ENCODE data around the gene TNFAIP3.
"Not testable (repeated sequence)": the region's sequence is repeated elsewhere in the genome, so short reads cannot be mapped to it uniquely, and the experiment has no call there.

Gene TNFAIP3

DNA sequence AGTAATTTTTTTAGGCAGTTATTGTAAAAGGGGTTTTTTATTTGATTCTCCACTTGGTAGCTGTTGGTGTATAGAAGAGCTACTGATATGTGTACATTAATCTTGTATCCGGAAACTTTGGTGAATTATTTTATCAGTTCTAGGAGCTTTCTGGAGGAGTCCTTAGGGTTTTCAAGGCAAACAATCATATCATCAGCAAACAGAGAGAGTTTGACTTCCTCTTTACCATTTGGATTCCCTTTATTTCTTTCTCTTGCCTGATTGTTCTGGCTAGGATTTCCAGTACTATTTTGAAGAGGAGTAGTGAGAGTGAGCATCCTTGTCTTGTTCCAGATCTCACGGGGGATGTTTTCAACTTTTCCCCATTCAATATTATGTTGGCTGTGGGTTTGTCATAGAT lies 28.0 kb upstream of the TNFAIP3 start:
- Mint-ChIP-seq H3K4me1 (peaks cover 4% of the 10 kb centered on the region), H3K27ac (no peak overlapping the region), H3K27me3 (ENCODE audit: low read depth, poor library complexity) (no peaks in the 10 kb centered on the region), H3K36me3 (ENCODE audit: low read depth) (peaks cover 10% of the 10 kb centered on the region), H3K4me3 (no peak overlapping the region), H3K9me3 (peaks cover 65% of the 10 kb centered on the region)
- no peak for TF ChIP-seq CTCF (IDR thresholded peaks at IDR 0.05)
- no peak for DNase-seq

DNA sequence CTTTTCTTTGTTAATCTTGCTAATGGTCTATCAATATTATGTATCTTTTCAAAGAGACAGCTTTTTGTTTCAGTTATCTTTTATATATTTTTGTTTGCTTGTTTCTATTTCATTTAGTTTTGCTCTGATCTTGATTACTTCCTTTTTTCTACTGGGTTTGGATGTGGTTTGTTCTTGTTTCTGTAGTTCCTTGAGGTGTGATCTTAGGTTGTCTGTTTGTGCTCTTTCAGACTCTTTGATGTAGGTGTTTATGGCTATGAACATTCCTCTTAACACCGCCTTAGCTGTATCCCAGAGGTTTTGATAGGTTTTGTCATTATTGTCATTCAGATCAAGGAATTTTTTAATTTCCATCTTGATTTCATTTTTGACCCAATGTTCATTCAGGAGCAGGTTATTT lies 26.8 kb upstream of the TNFAIP3 start:
- Mint-ChIP-seq H3K9me3 (peaks cover 59% of the 10 kb centered on the region), H3K27me3 (ENCODE audit: low read depth, poor library complexity) (no peaks in the 10 kb centered on the region), H3K36me3 (ENCODE audit: low read depth) (peaks cover 10% of the 10 kb centered on the region), H3K4me1 (peaks cover 4% of the 10 kb centered on the region), H3K27ac (no peak overlapping the region), H3K4me3 (no peak overlapping the region)
- no peak for DNase-seq
- TF ChIP-seq CTCF (IDR thresholded peaks at IDR 0.05): no peak

DNA sequence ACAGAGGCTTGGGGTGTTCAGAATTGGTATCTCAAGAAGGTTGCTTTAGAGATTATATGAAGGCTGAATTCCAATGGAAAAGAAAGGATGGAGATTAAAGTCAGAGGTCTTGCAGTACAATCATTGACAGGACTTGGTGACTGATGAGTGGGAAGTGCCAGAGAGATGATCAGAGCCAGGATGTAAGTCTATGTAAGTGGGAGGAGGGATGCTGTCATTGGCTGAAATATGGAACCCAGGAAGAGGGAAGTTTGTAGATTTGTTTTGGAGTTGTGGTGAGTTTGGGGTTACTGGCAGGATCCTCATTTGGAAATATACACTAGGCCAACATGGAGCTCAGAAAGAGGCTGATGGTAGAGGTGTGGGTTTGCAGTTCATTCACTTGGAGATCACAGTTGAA lies 23.8 kb upstream of the TNFAIP3 start:
- Mint-ChIP-seq H3K27me3 (ENCODE audit: low read depth, poor library complexity) (no peaks in the 10 kb centered on the region), H3K27ac (no peak overlapping the region), H3K36me3 (ENCODE audit: low read depth) (peaks cover 5% of the 10 kb centered on the region), H3K4me3 (no peak overlapping the region), H3K4me1 (no peaks in the 10 kb centered on the region), H3K9me3 (peaks cover 49% of the 10 kb centered on the region)
- no peak for DNase-seq
- no peak for TF ChIP-seq CTCF (IDR thresholded peaks at IDR 0.05)

GRCh38 chr6:137844327-137844726 lies 22.7 kb upstream of the TNFAIP3 start:
- not testable (repeated sequence) for H3K27me3 Mint-ChIP-seq (ENCODE audit: low read depth, poor library complexity); H3K27ac Mint-ChIP-seq; H3K4me3 Mint-ChIP-seq; DNase-seq; H3K4me1 Mint-ChIP-seq; H3K36me3 Mint-ChIP-seq (ENCODE audit: low read depth)
- H3K9me3 Mint-ChIP-seq: peaks cover 38% of the 10 kb centered on the region

DNA sequence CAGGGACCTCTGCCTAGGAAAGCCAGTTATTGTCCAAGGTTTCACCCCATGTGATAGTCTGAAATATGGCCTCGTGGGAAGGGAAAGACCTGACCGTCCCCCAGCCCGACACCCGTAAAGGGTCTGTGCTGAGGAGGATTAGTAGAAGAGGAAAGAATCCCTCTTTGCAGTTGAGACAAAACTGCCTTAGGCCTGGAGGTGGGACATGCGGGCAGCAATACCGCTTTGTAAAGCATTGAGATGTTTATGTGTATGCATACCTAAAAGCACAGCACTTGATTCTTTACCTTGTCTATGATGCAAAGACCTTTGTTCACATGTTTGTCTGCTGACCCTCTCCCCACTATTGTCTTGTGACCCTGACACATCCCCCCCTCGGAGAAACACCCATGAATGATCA lies 22.3 kb upstream of the TNFAIP3 start:
- H3K9me3 Mint-ChIP-seq: peaks cover 33% of the 10 kb centered on the region
- not testable (repeated sequence) for H3K36me3 Mint-ChIP-seq (ENCODE audit: low read depth); H3K4me1 Mint-ChIP-seq; H3K27me3 Mint-ChIP-seq (ENCODE audit: low read depth, poor library complexity); DNase-seq; H3K4me3 Mint-ChIP-seq; H3K27ac Mint-ChIP-seq

DNA sequence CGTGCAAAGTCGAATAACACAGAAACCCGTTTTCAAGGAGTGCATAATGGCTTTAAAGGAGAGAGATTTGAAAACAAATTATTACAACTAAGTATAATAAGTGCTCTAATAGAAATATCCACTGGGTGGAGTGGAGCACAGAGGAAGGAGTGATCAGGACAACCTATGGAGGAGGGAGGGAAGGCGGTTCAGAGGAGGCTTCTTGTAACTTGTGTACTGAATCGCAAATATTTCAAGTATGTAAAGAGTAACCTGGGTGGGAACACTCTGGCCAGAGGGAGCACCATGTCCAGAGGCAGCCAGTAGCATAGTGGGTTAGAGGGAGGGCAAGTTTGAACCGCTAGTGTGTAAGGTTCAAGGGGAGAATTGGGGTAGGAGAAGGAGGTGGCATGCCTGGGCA lies 21.6 kb upstream of the TNFAIP3 start:
- H3K36me3 Mint-ChIP-seq (ENCODE audit: low read depth): peaks cover 5% of the 10 kb centered on the region

More for the DNA sequence above, 21.6 kb upstream of the TNFAIP3 start:
- H3K9me3 Mint-ChIP-seq: peaks cover 26% of the 10 kb centered on the region
- H3K4me1 Mint-ChIP-seq: no peaks in the 10 kb centered on the region
- no peak overlapping the region for H3K27ac Mint-ChIP-seq
- H3K27me3 Mint-ChIP-seq (ENCODE audit: low read depth, poor library complexity): no peaks in the 10 kb centered on the region
- no peak overlapping the region for H3K4me3 Mint-ChIP-seq
- no peak for TF ChIP-seq CTCF (IDR thresholded peaks at IDR 0.05)
- DNase-seq: no peak
